KOPT-K1 (cell line): ENCODE results near the gene KRT9.
"Not testable (repeated sequence)": the region's sequence is repeated elsewhere in the genome, so short reads cannot be mapped to it uniquely, and the experiment has no call there.

Experiments
- H3K27ac ChIP-seq: fragments of 200-600 bp; sonication (generic); 2 replicates; pipeline ENCODE4 v1.5.1; 2016; ENCODE audit warnings: antibody characterized with exemption, mild to moderate bottlenecking, low read depth, low read length; ENCODE audit not compliant: poor library complexity, severe bottlenecking
- H3K36me3 ChIP-seq: fragments of 200-600 bp; sonication (generic); 2 replicates; pipeline ENCODE4 v1.5.1; 2017; ENCODE audit warnings: antibody characterized with exemption, mild to moderate bottlenecking, low read length, moderate library complexity; ENCODE audit not compliant: insufficient read depth
- H3K9me3 ChIP-seq: fragments of 200-600 bp; sonication (generic); 2 replicates; pipeline ENCODE4 v1.5.1; 2017; ENCODE audit warnings: antibody characterized with exemption, low read length, mild to moderate bottlenecking; ENCODE audit not compliant: insufficient read depth, poor library complexity, severe bottlenecking

The KRT9 gene

GRCh38 chr17:41571561-41572434 lies at the start of gene KRT9:
Gene KRT9 (minus strand): TSS chr17:41572059. CDS start chr17:41571992, 67 bp downstream.
- no peak within 1 kb of the TSS for H3K27ac ChIP-seq
- no peaks in the 10 kb centered on the region for H3K9me3 ChIP-seq
- no peaks in the 10 kb centered on the region for H3K36me3 ChIP-seq

DNA sequence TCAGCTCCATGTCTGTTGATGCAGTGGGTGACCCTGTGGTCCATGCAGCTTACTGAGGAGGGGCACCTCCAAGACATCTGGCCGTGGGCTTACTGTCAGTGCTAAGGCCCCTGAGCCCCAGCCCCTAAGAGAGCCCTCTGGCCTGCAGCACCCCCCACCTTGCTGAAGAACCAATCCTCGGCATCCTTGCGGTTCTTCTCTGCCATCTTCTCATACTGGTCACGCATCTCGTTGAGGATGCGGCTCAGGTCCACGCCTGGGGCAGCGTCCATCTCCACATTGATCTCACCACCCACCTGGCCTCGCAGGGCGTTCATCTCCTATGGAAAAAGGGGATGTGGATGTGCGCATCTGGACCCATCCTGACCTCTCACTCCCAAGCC lies 49.6 kb upstream of the KRT9 start:
- H3K36me3 ChIP-seq, H3K9me3 ChIP-seq, H3K27ac ChIP-seq: not testable (repeated sequence)

DNA sequence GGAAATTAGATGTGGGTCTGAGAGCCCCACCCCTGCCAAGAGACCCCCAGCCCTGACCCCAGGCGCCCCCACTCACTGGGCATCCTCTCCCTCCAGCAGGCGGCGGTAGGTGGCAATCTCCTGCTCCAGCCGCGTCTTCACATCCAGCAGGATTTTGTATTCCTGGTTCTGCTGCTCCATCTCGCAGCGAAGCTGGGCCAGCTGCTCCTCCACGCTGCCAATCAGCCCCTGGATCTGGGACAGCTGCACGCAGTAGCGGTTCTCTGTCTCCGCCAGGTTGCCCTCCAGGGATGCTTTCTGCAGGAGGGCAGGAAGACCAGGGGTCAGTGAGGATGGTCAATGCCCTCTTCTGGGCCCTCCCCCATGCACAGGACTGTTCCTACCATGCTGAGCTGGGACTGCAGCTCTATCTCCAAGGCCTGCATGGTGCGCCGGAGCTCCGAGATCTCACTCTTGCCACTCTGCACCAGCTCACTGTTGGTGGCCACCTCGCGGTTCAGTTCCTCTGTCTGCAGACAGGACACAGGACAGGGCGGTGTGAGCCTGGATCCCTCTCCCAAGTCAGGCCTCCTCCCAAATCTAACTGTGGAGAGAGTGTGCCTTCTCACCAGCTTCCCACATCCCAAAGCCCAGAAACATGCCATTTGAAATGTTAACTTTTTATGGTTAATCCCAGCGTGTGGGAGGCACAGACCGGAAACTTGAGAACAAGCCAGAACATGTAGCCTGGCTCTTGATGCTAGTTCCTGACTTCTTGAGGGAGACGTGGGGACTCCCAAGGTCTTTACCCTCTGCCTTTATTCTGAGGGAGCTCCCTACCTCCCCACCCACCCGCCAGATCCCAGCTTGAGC lies 49.0 kb upstream of the KRT9 start:
- Histone ChIP-seq H3K36me3 (no peaks in the 10 kb centered on the region), H3K27ac (no peak overlapping the region), H3K9me3 (no peaks in the 10 kb centered on the region)

GRCh38 chr17:41619927-41620582 lies 48.2 kb upstream of the KRT9 start:
- H3K27ac ChIP-seq, H3K36me3 ChIP-seq, H3K9me3 ChIP-seq: not testable (repeated sequence)

DNA sequence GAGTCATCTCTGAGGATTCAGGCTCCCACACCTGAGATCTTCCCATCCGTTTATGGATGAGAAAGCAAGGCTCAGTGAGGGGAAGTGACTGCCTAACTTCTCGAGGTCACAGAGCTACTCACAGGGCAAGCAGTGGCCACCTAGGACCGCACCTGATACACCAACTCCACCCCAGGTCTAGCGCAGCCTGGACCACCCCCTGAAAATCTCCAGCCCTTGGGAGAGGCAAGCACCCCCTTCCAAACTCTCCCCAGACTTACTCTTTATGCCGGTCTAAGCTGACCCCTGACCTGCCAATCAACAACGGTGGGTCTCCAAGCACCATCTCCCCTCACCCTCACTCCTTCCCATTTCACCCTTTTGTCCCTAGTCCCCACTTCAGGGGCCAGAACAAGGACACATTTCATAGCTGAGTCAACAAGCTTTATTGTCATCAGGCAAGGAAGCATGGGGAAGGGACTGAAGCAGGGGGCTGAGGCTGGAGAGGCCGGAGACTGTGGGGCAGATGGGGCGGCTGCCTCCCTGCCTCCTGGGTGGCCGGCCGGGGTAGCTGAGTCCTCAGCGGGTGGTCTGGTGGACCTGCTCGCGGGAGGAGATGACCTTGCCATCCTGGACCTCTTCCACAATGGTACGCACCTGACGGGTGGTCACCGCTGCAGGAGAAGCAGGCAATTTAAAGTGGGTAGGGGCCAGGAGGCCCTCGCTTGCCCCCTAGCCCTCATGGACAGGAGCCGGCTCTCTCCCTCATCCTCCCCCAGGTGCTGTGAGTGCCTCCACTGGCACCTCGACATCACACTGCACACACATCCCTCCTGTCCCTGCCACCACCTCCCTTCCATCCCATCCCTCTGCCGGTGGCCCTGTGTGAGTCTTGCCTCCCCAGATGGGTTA lies 47.4 kb upstream of the KRT9 start:
- Histone ChIP-seq H3K27ac (no peak overlapping the region), H3K9me3 (no peaks in the 10 kb centered on the region), H3K36me3 (no peaks in the 10 kb centered on the region)

DNA sequence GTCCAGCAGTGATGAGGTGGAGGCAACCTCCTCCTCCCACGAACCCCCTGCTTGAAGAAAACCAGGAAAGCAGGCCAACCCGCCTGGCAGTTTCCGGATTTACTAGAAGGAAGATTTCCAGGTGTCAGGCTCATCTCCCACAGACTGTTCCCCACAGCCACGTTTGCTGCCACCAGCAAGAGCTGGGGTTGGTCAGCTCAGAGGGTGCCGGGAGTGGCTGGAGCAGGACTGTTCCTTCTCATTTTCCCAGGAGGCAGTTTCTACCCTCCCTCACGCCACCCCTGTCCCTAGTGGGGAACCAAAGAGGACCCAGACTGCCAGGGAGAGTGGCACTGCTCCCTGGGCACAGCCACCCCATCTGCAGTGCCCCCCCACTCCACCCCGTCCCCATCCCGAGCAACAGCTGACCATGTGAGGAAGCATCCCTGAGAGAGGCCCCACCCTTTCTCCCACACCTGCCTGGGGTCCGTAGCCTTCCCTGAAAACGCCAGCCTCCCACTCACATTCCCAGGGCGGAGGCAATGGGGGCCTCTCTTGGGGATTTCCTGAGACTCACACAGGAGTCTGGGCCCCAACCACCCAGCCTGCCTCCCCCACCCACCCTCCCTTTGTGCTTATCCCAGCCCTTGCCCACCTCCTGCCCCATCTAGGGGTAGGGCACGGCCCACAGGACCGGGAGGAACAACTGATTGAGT lies 46.6 kb upstream of the KRT9 start:
- H3K9me3 ChIP-seq = no peaks in the 10 kb centered on the region
- no peaks in the 10 kb centered on the region for H3K36me3 ChIP-seq
- no peak overlapping the region for H3K27ac ChIP-seq

DNA sequence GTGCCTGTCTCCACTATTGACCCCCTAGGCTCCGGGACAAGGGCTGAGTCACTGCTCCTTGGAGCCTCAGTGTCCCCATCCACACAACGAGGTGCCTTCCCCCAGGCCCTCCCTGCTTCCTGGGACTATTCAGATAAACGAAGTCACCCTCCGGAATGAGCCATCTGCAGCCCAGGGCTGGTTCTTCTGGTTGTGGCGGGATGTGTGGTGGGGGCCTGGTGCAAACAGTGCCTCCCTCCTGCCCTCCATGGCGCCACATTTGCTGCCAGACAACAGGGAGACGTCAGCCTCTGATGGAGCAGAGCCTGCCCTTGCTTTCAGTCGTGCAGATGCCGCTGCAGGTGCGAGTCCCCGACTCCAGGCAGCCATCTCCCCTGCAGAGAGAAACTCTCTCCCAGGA lies 45.8 kb upstream of the KRT9 start:
- Histone ChIP-seq H3K36me3 (no peaks in the 10 kb centered on the region), H3K9me3 (no peaks in the 10 kb centered on the region), H3K27ac (no peak overlapping the region)

GRCh38 chr17:41617136-41617535 lies 45.3 kb upstream of the KRT9 start:
- no peak overlapping the region for H3K27ac ChIP-seq
- H3K9me3 ChIP-seq = no peaks in the 10 kb centered on the region
- H3K36me3 ChIP-seq = no peaks in the 10 kb centered on the region

- not testable (repeated sequence) for H3K9me3 ChIP-seq, H3K27ac ChIP-seq, H3K36me3 ChIP-seq
Measured at GRCh38 chr17:41616486-41616885, 44.6 kb upstream of the KRT9 start.

DNA sequence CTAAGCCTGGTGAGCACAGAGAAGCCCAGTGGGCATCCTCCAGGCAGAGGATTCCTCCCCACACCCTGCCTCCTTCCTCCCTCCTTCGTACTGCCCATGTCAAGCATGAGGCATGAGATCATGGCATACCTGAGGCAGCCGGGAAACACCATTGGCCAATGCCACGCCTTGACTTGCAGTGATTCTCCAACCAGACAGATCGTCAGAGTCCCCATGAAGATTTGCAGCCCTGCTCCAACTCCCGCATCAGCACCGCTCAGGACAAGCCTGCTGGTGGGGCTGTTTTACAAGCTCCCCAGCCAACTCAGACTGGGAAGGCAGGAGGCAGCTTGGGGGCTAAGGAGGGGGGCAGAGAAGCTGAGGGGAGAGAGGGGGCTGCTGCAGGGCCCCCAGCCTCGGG lies 43.6 kb upstream of the KRT9 start:
- Histone ChIP-seq H3K36me3 (no peaks in the 10 kb centered on the region), H3K27ac (no peak overlapping the region), H3K9me3 (no peaks in the 10 kb centered on the region)

GRCh38 chr17:41614767-41615166 lies 42.9 kb upstream of the KRT9 start:
- not testable (repeated sequence) for H3K27ac ChIP-seq, H3K9me3 ChIP-seq, H3K36me3 ChIP-seq

DNA sequence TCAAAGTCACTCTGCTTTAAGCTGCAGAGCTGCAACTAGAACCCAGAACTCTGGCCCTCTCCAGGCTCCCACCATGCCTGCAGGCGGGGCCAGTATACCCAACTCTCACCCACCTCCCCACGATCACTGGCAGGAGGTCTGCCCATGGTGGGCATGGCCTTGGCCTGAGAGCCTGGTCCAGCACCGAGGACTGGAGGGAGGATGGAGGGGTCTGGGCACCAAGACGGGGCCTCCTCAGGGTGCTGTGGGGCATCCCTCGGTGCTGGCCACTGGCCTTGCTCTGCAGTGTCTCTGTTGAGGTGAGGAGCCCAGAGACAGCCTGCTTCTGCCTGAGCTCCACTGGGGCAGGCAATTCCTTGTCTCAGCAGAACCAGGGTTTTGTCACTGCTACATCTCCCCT lies 42.2 kb upstream of the KRT9 start:
- Histone ChIP-seq H3K36me3 (no peaks in the 10 kb centered on the region), H3K27ac (no peak overlapping the region), H3K9me3 (no peaks in the 10 kb centered on the region)

DNA sequence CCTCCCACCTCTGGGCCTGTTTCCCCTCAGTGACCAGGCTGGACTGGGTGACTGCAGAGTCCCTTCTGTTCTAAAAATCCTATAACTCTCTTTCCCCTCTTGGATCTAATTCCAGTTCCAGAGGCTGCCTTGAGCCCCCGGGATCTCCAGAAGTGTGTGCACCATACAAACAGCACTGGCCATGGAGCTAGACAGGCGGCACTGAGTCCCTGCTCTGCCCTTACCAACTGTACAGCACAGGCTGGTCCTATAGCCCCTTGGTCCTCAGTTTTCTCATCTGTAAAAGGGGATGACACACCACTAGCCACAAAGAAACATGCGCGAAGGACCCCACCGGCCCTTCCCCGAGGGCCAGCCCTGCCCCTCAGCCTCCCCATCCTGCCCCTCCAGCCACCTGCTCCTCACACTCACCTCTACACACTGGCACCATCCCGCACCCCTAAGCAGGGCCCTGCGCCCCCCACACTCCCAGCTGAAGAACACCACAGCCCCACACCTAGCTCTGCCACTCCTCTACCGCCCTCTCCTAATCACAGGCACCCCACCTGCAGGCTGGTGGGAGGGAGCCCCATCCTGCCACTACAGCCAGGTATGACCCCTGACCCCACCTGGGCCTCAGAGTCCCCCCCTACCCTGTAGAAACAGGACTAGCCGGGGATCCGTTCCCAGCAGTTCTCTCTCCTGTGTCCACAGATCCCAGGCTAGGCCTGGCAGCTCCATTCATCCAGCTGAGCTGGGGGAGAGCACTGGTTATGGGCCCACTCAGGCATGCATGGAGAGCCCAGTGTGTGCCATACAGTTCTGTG lies 41.6 kb upstream of the KRT9 start:
- Histone ChIP-seq H3K9me3 (no peaks in the 10 kb centered on the region), H3K36me3 (no peaks in the 10 kb centered on the region), H3K27ac (no peak overlapping the region)
